GM18909 (cell line): Measurements from ENCODE around the gene SIGLEC5.
"Not testable (repeated sequence)": the region's sequence is repeated elsewhere in the genome, so short reads cannot be mapped to it uniquely, and the experiment has no call there.

Experiments used
- ATAC-seq: cut with Tn5 transposase; IDR thresholded peaks from one replicate; pipeline ENCODE4 v1.9.1; 2021; ENCODE audit warnings: mild to moderate bottlenecking; ENCODE audit not compliant: unreplicated experiment, poor library complexity

SIGLEC5 gene

GRCh38 chr19:51630315-51630714 is at the start of gene SIGLEC5:
SIGLEC5 (minus strand) TSS chr19:51630401; CDS start chr19:51630335, 66 bp downstream.
- ATAC-seq, result not testable (repeated sequence)

- no peak for ATAC-seq
Observed at GRCh38 chr19:51676566-51677083, 46.4 kb upstream of the SIGLEC5 start.

GRCh38 chr19:51675911-51676565 is 45.8 kb upstream of the SIGLEC5 start:
- not testable (repeated sequence) for ATAC-seq

- ATAC-seq, result no peak
Observed at GRCh38 chr19:51668216-51668615, 38.0 kb upstream of the SIGLEC5 start.

- ATAC-seq, result no peak
Observed at GRCh38 chr19:51664997-51665396, 34.8 kb upstream of the SIGLEC5 start.

GRCh38 chr19:51664131-51664530 is 33.9 kb upstream of the SIGLEC5 start:
- ATAC-seq, result no peak

GRCh38 chr19:51663650-51664049 is 33.4 kb upstream of the SIGLEC5 start:
- ATAC-seq, result no peak

GRCh38 chr19:51660975-51661600 is 30.9 kb upstream of the SIGLEC5 start:
- ATAC-seq, result no peak

- no peak for ATAC-seq
Observed at GRCh38 chr19:51654783-51655182, 24.6 kb upstream of the SIGLEC5 start.

GRCh38 chr19:51653162-51653561 is 23.0 kb upstream of the SIGLEC5 start:
- ATAC-seq, result no peak

GRCh38 chr19:51652266-51652665 is 22.1 kb upstream of the SIGLEC5 start:
- ATAC-seq, result no peak

- ATAC-seq, result no peak
Observed at GRCh38 chr19:51651216-51651846, 21.1 kb upstream of the SIGLEC5 start.

- ATAC-seq, result no peak
Observed at GRCh38 chr19:51647318-51647717, 17.1 kb upstream of the SIGLEC5 start.

GRCh38 chr19:51646730-51647129 is 16.5 kb upstream of the SIGLEC5 start, which contains the start of gene SIGLEC14:
SIGLEC14 (minus strand) TSS chr19:51646825; CDS start chr19:51646759, 66 bp downstream.
- ATAC-seq, result not testable (repeated sequence)

GRCh38 chr19:51644636-51645271 is 14.6 kb upstream of the SIGLEC5 start:
- no peak for ATAC-seq

GRCh38 chr19:51641648-51642047 is 11.4 kb upstream of the SIGLEC5 start:
- ATAC-seq, result no peak

- ATAC-seq, result no peak
Observed at GRCh38 chr19:51640386-51640785, 10.2 kb upstream of the SIGLEC5 start.

- ATAC-seq, result no peak
Observed at GRCh38 chr19:51639916-51640315, 9.7 kb upstream of the SIGLEC5 start.

- ATAC-seq, result no peak
Observed at GRCh38 chr19:51637362-51637978, 7.3 kb upstream of the SIGLEC5 start.

- no peak for ATAC-seq
Observed at GRCh38 chr19:51632126-51632525, 1.9 kb upstream of the SIGLEC5 start.
